IPS-18c (cell line): ENCODE measurements around the gene HK2.
"Not testable (repeated sequence)": the region's sequence is repeated elsewhere in the genome, so short reads cannot be mapped to it uniquely, and the experiment has no call there.

Experiments used
- H3K4me3 ChIP-seq: 2 replicates; pipeline ENCODE4 v1.7.0; 2013; ENCODE audit warnings: low read depth, mild to moderate bottlenecking, low read length, moderate library complexity; ENCODE audit not compliant: insufficient read depth
- H3K9me3 ChIP-seq: one replicate; pipeline ENCODE4 v1.6.1; 2013; ENCODE audit warnings: mild to moderate bottlenecking, low read length, moderate library complexity; ENCODE audit not compliant: control insufficient read depth, insufficient read depth

The HK2 gene

GRCh38 chr2:74831693-74832530 is 2.0 kb upstream of the HK2 start:
- H3K4me3 ChIP-seq: no peak overlapping the region
- H3K9me3 ChIP-seq: no peaks in the 10 kb centered on the region

- not testable (repeated sequence) for H3K9me3 ChIP-seq
- H3K4me3 ChIP-seq: peak overlapping the region; percentile 96
These were observed 386 bp downstream of the HK2 start for GRCh38 chr2:74834234-74834791.

GRCh38 chr2:74834792-74835755 is 1.1 kb downstream of the HK2 start:
- H3K9me3 ChIP-seq: no peaks in the 10 kb centered on the region
- peak overlapping the region; percentile 96 for H3K4me3 ChIP-seq

- Histone ChIP-seq H3K9me3 (no peaks in the 10 kb centered on the region), H3K4me3 (peak overlapping the region; percentile 40)
These were observed 2.1 kb downstream of the HK2 start for GRCh38 chr2:74835831-74836674.

GRCh38 chr2:74836675-74837401 is 2.9 kb downstream of the HK2 start:
- Histone ChIP-seq H3K9me3 (no peaks in the 10 kb centered on the region), H3K4me3 (no peak overlapping the region)

- H3K4me3 ChIP-seq: no peak overlapping the region
These were observed 7.7 kb downstream of the HK2 start for GRCh38 chr2:74841641-74842040.

GRCh38 chr2:74843433-74843832 is 9.5 kb downstream of the HK2 start:
- Histone ChIP-seq H3K4me3 (no peak overlapping the region), H3K9me3 (no peaks in the 10 kb centered on the region)

More at GRCh38 chr2:74841641-74842040, 7.7 kb downstream of the HK2 start:
- H3K9me3 ChIP-seq: no peaks in the 10 kb centered on the region

GRCh38 chr2:74843899-74844298 is 10.0 kb downstream of the HK2 start:
- no peaks in the 10 kb centered on the region for H3K9me3 ChIP-seq

GRCh38 chr2:74844752-74845151 is 10.8 kb downstream of the HK2 start:
- H3K9me3 ChIP-seq: no peaks in the 10 kb centered on the region
- no peak overlapping the region for H3K4me3 ChIP-seq

More at GRCh38 chr2:74843899-74844298, 10.0 kb downstream of the HK2 start:
- H3K4me3 ChIP-seq: no peak overlapping the region

GRCh38 chr2:74845217-74845751 is 11.4 kb downstream of the HK2 start:
- no peaks in the 10 kb centered on the region for H3K9me3 ChIP-seq
- H3K4me3 ChIP-seq: no peak overlapping the region

GRCh38 chr2:74845991-74846390 is 12.1 kb downstream of the HK2 start:
- no peak overlapping the region for H3K4me3 ChIP-seq
- H3K9me3 ChIP-seq: no peaks in the 10 kb centered on the region

- no peaks in the 10 kb centered on the region for H3K9me3 ChIP-seq
- H3K4me3 ChIP-seq: no peak overlapping the region
These were observed 12.6 kb downstream of the HK2 start for GRCh38 chr2:74846481-74846880.

GRCh38 chr2:74847070-74847858 is 13.3 kb downstream of the HK2 start:
- Histone ChIP-seq H3K4me3 (no peak overlapping the region), H3K9me3 (no peaks in the 10 kb centered on the region)

GRCh38 chr2:74849228-74849892 is 15.4 kb downstream of the HK2 start:
- Histone ChIP-seq H3K9me3 (no peaks in the 10 kb centered on the region), H3K4me3 (0 out of 2 replicates have a peak overlapping the region, but pooled peaks have one; percentile 29)
